DMS53 (cell line): ENCODE results near the gene CRLF1.

Source experiments
- DNase-seq: peaks from one replicate; lab custom pipeline; 2025; lab: John Stamatoyannopoulos, UW

CRLF1 gene

GRCh38 chr19:18606281-18607225 is at the start of gene CRLF1:
Gene CRLF1, minus strand, starts transcription at chr19:18606799. Its CDS starts 143 bp downstream, at chr19:18606656.
- DNase-seq: no peak

GRCh38 chr19:18655173-18655844 is 48.7 kb upstream of the CRLF1 start:
- DNase-seq: no peak

- no peak for DNase-seq
These were observed 47.9 kb upstream of the CRLF1 start for GRCh38 chr19:18654469-18654868.

GRCh38 chr19:18653853-18654252 is 47.3 kb upstream of the CRLF1 start:
- no peak for DNase-seq

- no peak for DNase-seq
These were observed 45.1 kb upstream of the CRLF1 start for GRCh38 chr19:18651733-18652132.

- no peak for DNase-seq
These were observed 44.7 kb upstream of the CRLF1 start for GRCh38 chr19:18651300-18651699.

- no peak for DNase-seq
These were observed 44.0 kb upstream of the CRLF1 start for GRCh38 chr19:18650468-18651041.

GRCh38 chr19:18650021-18650390 is 43.4 kb upstream of the CRLF1 start:
- DNase-seq: no peak

GRCh38 chr19:18649371-18650020 is 42.9 kb upstream of the CRLF1 start:
- no peak for DNase-seq

GRCh38 chr19:18648973-18649315 is 42.3 kb upstream of the CRLF1 start:
- DNase-seq: no peak

- no peak for DNase-seq
These were observed 41.2 kb upstream of the CRLF1 start for GRCh38 chr19:18647807-18648206.

- DNase-seq: no peak
These were observed 40.8 kb upstream of the CRLF1 start for GRCh38 chr19:18647371-18647767.

GRCh38 chr19:18646535-18647370 is 40.2 kb upstream of the CRLF1 start:
- DNase-seq: no peak

GRCh38 chr19:18645035-18645511 is 38.5 kb upstream of the CRLF1 start:
- DNase-seq: no peak

GRCh38 chr19:18644196-18645034 is 37.8 kb upstream of the CRLF1 start:
- DNase-seq: peak; percentile 24

GRCh38 chr19:18639706-18640243 is 33.2 kb upstream of the CRLF1 start:
- no peak for DNase-seq

GRCh38 chr19:18637673-18638630 is 31.4 kb upstream of the CRLF1 start:
- peak; percentile 79 for DNase-seq

GRCh38 chr19:18636969-18637629 is 30.5 kb upstream of the CRLF1 start, which contains the start of gene KLHL26:
Gene KLHL26, plus strand, starts transcription at chr19:18637028. Its CDS starts 27 bp downstream, at chr19:18637055.
- no peak for DNase-seq
